Neural crest cell (in vitro differentiated cells): Measurements from ENCODE around the gene ARL15. TPM values are rescaled to one million over a fixed set of nuclear protein-coding genes. Genes with fewer than 3 reads are reported as not detected.

Source experiments
- DNase-seq: peaks from one replicate; pipeline ENCODE4 v3.0.0; 2021; ENCODE audit warnings: low read depth, mixed read lengths, low spot score
- H3K27ac Mint-ChIP-seq: one replicate; pipeline ENCODE4 v1.8.0; 2021; ENCODE audit warnings: mild to moderate bottlenecking, mixed read lengths; ENCODE audit not compliant: unreplicated experiment
- H3K27me3 Mint-ChIP-seq: 2 replicates; pipeline ENCODE4 v1.8.0; 2021; ENCODE audit warnings: low read depth, mild to moderate bottlenecking, mixed read lengths
- H3K36me3 Mint-ChIP-seq: 2 replicates; pipeline ENCODE4 v1.8.0; 2021; ENCODE audit warnings: low read depth, mild to moderate bottlenecking, mixed read lengths
- H3K4me1 Mint-ChIP-seq: 2 replicates; pipeline ENCODE4 v1.8.0; 2021; ENCODE audit warnings: mixed read lengths
- H3K4me3 Mint-ChIP-seq: one replicate; pipeline ENCODE4 v1.8.0; 2021; ENCODE audit warnings: mild to moderate bottlenecking, mixed read lengths
- H3K9me3 Mint-ChIP-seq: 2 replicates; pipeline ENCODE4 v1.8.0; 2021; ENCODE audit warnings: mixed read lengths
- CTCF ChIP-seq: fragments of 200-600 bp; sonication (generic); conservative IDR thresholded peaks from 2 replicates; pipeline ENCODE4 v1.5.0; 2021; ENCODE audit warnings: antibody characterized with exemption, mild to moderate bottlenecking
- total RNA-seq: library from RNA; stranded (reverse); gene quantifications from 2 replicates; pipeline ENCODE4 v1.2.1, GENCODE V29; 2021

The ARL15 gene
- total RNA-seq, 1 donor from 2014 or later, result 18.4 TPM

- Mint-ChIP-seq H3K4me3 (no peak overlapping the region), H3K27ac (no peak overlapping the region), H3K4me1 (peaks cover 9% of the 10 kb centered on the region), H3K36me3 (peaks cover 4% of the 10 kb centered on the region), H3K9me3 (peaks cover 9% of the 10 kb centered on the region), H3K27me3 (no peaks in the 10 kb centered on the region)
- TF ChIP-seq CTCF, result no peak
- no peak for DNase-seq
These were observed 225.7 kb downstream of the ARL15 start for GRCh38 chr5:54084696-54085095.

GRCh38 chr5:54083851-54084250 lies 226.5 kb downstream of the ARL15 start:
- no peaks in the 10 kb centered on the region for H3K27me3 Mint-ChIP-seq
- H3K27ac Mint-ChIP-seq, result no peak overlapping the region
- peaks cover 4% of the 10 kb centered on the region for H3K36me3 Mint-ChIP-seq

GRCh38 chr5:54083245-54083644 lies 227.1 kb downstream of the ARL15 start:
- Mint-ChIP-seq H3K27me3 (no peaks in the 10 kb centered on the region), H3K4me1 (peaks cover 5% of the 10 kb centered on the region), H3K36me3 (peaks cover 4% of the 10 kb centered on the region), H3K27ac (no peak overlapping the region), H3K4me3 (no peak overlapping the region), H3K9me3 (peaks cover 9% of the 10 kb centered on the region)
- no peak for DNase-seq
- TF ChIP-seq CTCF, result no peak

More at GRCh38 chr5:54083851-54084250, 226.5 kb downstream of the ARL15 start:
- Mint-ChIP-seq H3K4me3 (no peak overlapping the region), H3K9me3 (peaks cover 9% of the 10 kb centered on the region), H3K4me1 (peaks cover 9% of the 10 kb centered on the region)
- TF ChIP-seq CTCF, result no peak
- DNase-seq, result no peak

GRCh38 chr5:54081415-54081814 lies 229.0 kb downstream of the ARL15 start:
- H3K4me1 Mint-ChIP-seq, result no peaks in the 10 kb centered on the region
- TF ChIP-seq CTCF, result no peak
- DNase-seq, result no peak
- H3K4me3 Mint-ChIP-seq, result no peak overlapping the region
- no peaks in the 10 kb centered on the region for H3K27me3 Mint-ChIP-seq
- peaks cover 5% of the 10 kb centered on the region for H3K9me3 Mint-ChIP-seq
- no peak overlapping the region for H3K27ac Mint-ChIP-seq
- H3K36me3 Mint-ChIP-seq, result peaks cover 4% of the 10 kb centered on the region

GRCh38 chr5:54080831-54081230 lies 229.5 kb downstream of the ARL15 start:
- H3K36me3 Mint-ChIP-seq, result peaks cover 4% of the 10 kb centered on the region
- no peaks in the 10 kb centered on the region for H3K27me3 Mint-ChIP-seq
- no peak overlapping the region for H3K27ac Mint-ChIP-seq
- no peak overlapping the region for H3K4me3 Mint-ChIP-seq
- H3K4me1 Mint-ChIP-seq, result no peaks in the 10 kb centered on the region
- no peak for TF ChIP-seq CTCF
- H3K9me3 Mint-ChIP-seq, result peaks cover 5% of the 10 kb centered on the region
- no peak for DNase-seq

- H3K4me1 Mint-ChIP-seq, result no peaks in the 10 kb centered on the region
- no peak overlapping the region for H3K4me3 Mint-ChIP-seq
- DNase-seq, result no peak
- H3K9me3 Mint-ChIP-seq, result no peaks in the 10 kb centered on the region
- H3K27ac Mint-ChIP-seq, result no peak overlapping the region
- no peaks in the 10 kb centered on the region for H3K27me3 Mint-ChIP-seq
- no peaks in the 10 kb centered on the region for H3K36me3 Mint-ChIP-seq
- no peak for TF ChIP-seq CTCF
These were observed 236.6 kb downstream of the ARL15 start for GRCh38 chr5:54073735-54074134.
